AG10803 (cell line): ENCODE data around the gene KCNN3.
"Not testable (repeated sequence)": the region's sequence is repeated elsewhere in the genome, so short reads cannot be mapped to it uniquely, and the experiment has no call there.

Source experiments
- DNase-seq: peaks from one replicate; pipeline ENCODE4 v3.0.0; 2010; ENCODE audit warnings: low read depth
- H3K4me3 ChIP-seq: 2 replicates; pipeline ENCODE4 v1.5.1; 2011; ENCODE audit warnings: mild to moderate bottlenecking, low read length, control low read depth
- TF ChIP-seq, protein P1 (sequence below): conservative IDR thresholded peaks from 2 replicates; pipeline ENCODE4 v1.5.1; 2011; ENCODE audit warnings: mild to moderate bottlenecking, low read length, control low read depth, inconsistent platforms

KCNN3 gene

GRCh38 chr1:154683820-154684219 lies 186.3 kb downstream of the KCNN3 start:
- TF ChIP-seq, protein P1, sequence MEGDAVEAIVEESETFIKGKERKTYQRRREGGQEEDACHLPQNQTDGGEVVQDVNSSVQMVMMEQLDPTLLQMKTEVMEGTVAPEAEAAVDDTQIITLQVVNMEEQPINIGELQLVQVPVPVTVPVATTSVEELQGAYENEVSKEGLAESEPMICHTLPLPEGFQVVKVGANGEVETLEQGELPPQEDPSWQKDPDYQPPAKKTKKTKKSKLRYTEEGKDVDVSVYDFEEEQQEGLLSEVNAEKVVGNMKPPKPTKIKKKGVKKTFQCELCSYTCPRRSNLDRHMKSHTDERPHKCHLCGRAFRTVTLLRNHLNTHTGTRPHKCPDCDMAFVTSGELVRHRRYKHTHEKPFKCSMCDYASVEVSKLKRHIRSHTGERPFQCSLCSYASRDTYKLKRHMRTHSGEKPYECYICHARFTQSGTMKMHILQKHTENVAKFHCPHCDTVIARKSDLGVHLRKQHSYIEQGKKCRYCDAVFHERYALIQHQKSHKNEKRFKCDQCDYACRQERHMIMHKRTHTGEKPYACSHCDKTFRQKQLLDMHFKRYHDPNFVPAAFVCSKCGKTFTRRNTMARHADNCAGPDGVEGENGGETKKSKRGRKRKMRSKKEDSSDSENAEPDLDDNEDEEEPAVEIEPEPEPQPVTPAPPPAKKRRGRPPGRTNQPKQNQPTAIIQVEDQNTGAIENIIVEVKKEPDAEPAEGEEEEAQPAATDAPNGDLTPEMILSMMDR: no peak
- DNase-seq: no peak
- no peak overlapping the region for H3K4me3 ChIP-seq

GRCh38 chr1:154682254-154682653 lies 187.8 kb downstream of the KCNN3 start:
- TF ChIP-seq, protein P1: no peak
- DNase-seq: no peak
- no peak overlapping the region for H3K4me3 ChIP-seq

DNA sequence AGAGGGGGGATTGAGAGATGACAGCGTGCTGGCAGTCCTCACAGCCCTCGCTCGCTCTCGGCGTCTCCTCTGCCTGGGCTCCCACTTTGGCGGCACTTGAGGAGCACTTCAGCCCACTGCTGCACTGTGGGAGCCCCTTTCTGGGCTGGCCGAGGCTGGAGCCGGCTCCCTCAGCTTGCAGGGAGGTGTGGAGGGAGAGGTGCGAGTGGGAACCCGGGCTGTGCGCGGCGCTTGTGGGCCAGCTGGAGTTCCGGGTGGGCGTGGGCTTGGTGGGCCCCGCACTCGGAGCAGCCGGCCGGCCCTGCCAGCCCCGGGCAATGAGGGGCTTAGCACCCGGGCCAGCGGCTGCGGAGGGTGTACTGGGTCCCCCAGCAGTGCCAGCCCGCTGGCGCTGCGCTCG lies 192.2 kb downstream of the KCNN3 start:
- not testable (repeated sequence) for H3K4me3 ChIP-seq

DNA sequence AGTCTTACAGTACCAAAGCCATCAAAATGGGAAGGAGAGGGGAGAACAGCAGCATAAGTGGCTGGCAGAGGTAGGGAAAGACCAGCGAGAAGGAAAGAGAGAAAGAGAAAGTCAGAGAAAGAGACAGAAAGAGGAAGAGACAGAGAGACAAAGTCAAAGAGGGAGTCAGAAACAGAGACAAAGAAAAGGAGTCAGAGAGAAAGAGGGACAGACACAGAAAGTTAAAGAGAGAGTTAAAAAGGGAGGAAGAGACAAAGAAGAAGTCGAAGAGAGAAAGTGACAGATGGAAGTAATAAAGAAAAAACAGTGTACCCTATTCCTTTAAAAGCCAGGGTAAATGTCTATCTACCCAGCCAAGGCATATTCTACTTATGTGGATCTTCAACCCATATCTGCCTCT lies 193.2 kb downstream of the KCNN3 start:
- H3K4me3 ChIP-seq, DNase-seq: not testable (repeated sequence)

More for the DNA sequence above, 192.2 kb downstream of the KCNN3 start:
- DNase-seq: not testable (repeated sequence)

- not testable (repeated sequence) for H3K4me3 ChIP-seq, DNase-seq
Measured at GRCh38 chr1:154674456-154674855, 195.6 kb downstream of the KCNN3 start.

GRCh38 chr1:154672245-154672644 lies 197.8 kb downstream of the KCNN3 start:
- not testable (repeated sequence) for H3K4me3 ChIP-seq, DNase-seq

DNA sequence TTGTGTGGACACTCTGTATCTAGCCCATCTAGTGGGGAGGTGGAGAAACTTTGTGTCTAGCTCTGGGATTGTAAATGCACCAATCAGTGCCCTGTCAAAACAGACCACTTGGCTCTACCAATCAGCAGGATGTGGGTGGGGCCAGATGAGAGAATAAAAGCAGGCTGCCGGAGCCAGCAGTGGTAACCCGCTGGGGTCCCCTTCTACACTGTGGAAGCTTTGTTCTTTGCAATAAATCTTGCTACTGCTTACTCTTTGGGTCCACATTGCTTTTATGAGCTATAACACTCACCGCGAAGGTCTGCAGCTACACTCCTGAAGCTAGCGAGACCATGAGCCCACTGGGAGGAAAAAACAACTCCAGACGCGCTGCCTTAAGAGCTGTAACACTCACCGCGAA lies 198.7 kb downstream of the KCNN3 start:
- not testable (repeated sequence) for H3K4me3 ChIP-seq, DNase-seq

DNA sequence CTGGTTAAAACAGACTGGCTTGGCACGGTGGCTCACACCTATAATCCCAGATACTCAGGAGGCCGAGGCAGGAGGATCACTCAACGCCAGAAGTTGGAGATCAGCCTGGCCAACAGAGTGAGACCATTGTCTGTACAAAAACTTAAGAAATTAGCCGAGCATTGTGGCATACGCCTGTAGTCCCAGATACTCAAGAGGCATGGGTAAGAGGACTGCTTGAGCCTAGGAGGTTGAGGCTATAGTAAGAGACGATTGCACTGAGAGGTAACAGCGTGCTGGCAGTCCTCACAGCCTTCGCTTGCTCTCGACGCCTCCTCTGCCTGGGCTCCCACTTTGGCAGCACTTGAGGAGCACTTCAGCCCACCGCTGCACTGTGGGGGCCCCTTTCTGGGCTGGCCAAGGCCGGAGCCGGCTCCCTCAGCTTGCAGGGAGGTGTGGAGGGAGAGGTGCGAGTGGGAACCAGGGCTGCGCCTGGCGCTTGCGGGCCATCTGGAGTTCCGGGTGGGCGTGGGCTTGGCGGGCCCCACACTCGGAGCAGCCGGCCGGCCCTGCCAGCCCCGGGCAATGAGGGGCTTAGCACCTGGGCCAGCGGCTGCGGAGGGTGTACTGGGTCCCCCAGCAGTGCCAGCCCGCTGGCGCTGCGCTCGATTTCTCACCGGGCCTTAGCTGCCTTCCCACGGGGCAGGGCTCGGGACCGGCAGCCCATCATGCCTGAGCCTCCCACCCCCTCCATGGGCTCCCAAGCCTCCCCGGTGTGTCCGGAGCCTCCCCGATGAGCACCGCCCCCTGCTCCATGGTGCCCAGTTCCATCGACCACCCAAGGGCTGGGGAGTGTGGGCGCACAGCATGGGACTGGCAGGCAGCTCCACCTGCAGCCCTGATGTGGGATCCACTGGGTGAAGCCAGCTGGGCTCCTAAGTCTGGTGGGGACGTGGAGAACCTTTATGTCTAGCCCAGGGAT lies 199.5 kb downstream of the KCNN3 start:
- DNase-seq: not testable (repeated sequence)

DNA sequence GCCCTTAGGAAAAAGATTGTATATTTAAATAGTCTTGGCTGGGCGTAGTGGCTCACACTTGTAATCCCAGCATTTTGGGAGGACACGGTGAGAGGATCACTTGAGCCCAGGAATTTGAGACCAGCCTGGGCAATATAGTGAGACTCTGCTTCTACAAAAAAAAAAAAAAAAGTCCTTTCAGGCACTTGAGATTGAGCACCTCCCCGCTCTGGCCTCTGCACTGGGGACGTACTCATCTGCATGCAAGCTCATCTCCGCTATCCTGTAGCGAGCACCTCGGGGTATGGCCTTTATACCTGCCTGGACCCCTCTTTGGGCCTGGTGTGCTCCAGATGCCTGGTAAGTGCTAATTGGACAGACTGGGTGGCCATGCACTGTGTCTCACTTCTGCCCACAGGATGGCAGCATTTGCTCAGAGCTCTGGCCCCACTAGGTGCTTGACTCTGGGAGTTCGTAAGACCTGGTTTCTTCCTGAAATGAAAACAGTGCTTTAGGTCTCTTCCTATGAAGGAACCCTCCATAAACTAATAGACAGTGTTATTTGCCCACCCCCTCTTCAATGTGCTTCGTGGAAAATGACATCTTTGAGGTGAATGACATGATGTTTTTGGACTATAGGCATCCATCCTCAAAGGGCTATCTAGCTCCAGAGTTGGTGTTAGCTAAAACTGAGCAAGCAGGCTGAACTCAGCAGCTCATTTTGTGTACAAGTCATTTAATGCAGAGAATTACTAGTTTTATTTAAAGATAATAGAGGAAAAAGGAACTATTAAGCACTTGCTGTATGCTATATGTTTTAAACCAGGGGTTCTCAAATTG lies 200.4 kb downstream of the KCNN3 start:
- DNase-seq: peak; percentile 74
- H3K4me3 ChIP-seq: no peak overlapping the region
- TF ChIP-seq, protein P1: peak; percentile 91

More for the DNA sequence above, 199.5 kb downstream of the KCNN3 start:
- not testable (repeated sequence) for H3K4me3 ChIP-seq

DNA sequence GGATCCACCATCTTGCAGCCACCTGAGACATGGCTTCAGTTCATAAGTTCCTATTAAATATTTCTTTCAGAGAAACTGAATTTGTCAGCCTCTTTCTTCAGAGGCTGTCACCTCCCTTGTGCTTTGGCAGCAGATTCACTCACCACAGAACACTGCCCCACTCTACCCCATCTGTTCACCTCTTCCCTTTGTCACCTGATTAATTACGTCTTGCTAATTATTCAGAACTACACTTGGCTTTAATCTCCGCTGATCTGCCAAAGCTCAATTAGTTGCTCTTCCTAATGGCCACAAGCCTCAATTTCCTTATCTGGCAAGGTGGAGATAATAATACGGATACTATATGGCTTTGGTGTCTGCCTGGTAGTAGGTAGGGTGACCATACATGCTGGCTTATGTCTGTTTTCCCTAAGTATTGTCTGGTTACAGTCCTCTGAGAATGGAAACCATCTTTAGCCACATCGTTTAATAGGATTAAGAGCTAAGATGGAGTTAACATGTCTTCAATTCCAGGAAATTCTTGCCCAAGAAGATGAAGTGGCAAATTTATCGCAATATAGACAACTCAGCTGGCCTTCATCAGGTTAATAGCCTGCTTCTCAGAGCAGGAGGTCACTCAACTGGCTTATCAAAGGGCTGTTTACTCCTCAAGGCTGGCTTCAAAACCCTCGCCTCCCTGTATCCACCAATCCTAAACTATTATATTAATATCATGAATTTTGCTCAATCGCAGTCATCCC lies 203.9 kb downstream of the KCNN3 start:
- no peak for DNase-seq
- TF ChIP-seq, protein P1: no peak
- H3K4me3 ChIP-seq: no peak overlapping the region
